GM21786 (cell line): ENCODE data around the gene LMAN1L.

Experiments used
- ATAC-seq: cut with Tn5 transposase; IDR thresholded peaks from one replicate; pipeline ENCODE4 v1.9.1; 2021; ENCODE audit not compliant: unreplicated experiment

Gene LMAN1L

GRCh38 chr15:74812533-74812932, at the start of gene LMAN1L:
TSS of gene LMAN1L (plus strand) at chr15:74812835. CDS start at chr15:74812855, 20 bp downstream.
- ATAC-seq = no peak

DNA sequence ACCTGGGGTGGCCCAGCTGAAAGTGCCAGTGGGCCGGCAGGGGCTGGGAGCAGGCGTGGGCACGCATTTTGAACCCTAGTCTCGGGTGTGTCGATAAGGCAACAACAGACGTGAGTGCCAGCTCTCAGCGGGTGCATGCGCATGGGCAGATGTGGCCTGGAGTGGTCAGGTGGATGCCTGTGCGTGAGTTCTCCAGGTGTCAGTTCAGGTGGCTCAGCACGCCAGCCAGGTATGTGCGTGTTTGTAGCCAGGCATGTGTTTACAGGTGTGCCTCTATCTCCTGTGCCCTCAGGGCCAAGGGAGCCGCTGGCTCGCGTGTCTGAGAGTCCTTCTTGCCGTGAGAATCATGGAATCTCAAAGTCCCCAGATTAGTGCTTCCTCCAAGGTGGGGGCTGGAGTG, 49.2 kb upstream of the LMAN1L start:
- no peak for ATAC-seq

- ATAC-seq = no peak
Measured at GRCh38 chr15:74767167-74768098, 45.2 kb upstream of the LMAN1L start.

DNA sequence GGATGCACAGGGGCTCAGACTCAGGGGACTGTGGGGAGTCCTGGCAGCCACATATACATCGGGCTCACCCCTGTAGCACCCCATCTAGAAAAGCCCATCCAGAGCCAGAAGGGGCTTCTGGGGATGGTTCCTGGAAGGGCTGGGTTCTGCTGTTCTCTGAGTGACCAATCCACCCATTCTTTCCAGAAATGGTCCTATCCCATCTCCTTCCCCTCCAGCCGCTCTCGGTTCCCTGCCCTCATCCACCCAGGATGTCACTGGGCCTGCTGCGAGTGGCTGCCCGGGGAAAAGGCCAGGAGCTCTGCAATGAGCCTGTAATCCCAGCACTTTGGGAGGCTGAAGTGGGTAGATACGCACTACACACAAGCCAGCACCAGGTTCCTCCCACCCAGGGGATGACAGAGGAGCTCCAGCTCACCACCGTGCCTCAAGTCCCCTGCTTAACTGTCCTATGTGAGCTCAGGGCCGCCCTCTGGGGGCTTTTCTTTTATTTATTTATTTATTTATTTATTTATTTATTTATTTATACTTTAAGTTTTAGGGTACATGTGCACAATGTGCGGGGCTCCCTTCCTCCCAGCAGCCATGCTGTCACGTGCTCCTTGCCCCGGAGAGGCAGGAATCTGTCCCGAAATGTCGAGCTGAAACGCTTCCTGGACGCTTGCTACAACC, 44.4 kb upstream of the LMAN1L start:
- no peak for ATAC-seq

DNA sequence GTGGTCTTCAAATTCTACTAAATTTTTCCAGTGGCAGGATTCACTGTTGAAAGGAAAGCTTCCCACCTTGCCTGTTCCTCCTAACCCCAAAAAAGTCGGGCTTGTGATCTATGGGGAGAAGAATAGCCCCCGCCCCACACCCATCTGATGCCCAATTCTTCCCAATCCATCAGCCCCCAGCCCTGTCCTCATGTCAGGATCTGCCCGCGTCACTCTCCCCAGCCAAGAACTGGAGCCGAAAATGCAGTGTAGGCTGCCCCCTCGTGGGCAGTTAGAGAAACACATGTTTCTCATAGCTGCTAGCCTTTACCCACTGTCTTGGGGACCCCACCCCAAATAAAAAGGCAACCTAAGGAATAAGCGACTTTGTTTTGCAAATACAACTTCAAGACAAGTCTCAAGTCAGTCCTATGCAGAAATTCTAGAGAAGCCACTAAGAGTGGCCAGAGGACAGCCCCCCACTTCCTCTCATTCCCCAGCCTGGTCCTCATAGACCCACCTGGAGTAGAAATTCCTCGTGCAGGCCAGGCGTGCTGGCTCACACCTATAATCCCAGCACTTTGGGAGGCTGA, 43.8 kb upstream of the LMAN1L start:
- no peak for ATAC-seq

GRCh38 chr15:74769463-74770025, 43.1 kb upstream of the LMAN1L start:
- ATAC-seq = no peak

GRCh38 chr15:74770211-74770903, 42.3 kb upstream of the LMAN1L start:
- ATAC-seq = no peak

DNA sequence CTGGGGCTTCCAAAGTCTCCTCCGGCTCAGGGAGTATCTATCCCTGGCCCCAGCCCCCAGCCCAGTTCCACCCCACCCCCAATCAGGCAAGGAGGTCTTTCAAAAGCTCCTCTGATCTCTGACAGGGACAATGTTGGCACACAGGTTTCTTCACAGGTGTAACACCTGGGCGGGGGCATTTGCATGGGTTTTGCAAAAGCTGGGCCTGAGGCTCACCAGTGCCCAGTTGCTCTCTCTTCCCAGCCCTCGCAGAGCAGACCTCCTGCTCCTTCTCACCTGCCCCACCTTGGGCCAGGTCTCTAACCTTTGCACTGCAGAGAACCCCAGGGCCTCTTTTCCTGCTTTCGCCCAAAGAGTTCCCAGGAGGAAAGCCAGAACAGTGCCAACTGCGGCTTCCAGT, 39.3 kb upstream of the LMAN1L start:
- ATAC-seq = no peak

- no peak for ATAC-seq
Measured at GRCh38 chr15:74773731-74774252, 38.8 kb upstream of the LMAN1L start.

GRCh38 chr15:74775132-74775562, 37.5 kb upstream of the LMAN1L start:
- no peak for ATAC-seq

- no peak for ATAC-seq
Measured at GRCh38 chr15:74775894-74776293, 36.7 kb upstream of the LMAN1L start.

DNA sequence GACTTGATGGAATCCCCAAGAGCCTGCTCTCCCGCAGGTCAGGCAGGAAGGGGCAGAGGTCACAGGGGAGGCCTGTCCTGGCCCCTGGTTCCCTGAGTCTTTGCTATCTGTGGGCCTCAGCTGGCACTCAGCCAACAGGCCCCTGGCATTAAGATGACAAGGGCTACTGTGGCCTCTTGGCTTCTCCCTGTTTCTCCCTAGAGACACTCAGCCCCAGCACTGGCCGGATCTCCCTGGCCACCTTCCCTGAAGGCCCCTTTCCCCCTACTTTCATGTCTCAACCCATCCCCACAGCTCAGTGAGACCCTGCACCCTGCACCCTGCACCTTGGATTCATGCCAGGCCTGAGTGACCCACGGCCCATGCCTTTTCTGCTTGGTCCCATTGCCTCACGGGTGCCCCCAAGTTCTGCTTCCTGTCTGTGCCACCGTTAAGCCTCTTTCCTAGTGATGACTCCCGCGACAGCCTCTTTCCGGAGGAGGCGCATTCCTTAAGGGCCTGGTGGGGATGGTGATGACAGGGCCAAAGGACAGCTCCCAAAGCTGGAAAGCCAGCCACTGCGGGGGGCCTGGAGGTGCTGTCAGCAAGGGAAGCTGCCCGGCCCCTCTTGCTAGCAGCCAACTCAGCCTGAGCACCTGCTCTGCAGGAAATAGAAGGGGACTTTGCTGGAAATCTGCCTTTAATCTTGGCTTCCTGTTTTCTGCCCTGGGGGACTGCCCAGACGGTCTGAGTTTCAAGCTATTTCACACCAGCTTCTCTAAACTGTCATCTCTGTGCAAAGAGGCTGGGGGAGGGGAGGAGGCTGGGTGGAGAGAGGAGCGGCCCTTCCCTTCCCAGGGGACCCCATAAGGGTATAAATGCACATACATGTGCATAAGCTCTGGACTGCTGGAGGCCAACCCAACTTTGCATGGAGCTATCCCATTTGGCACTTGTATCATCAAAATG, 35.5 kb upstream of the LMAN1L start:
- ATAC-seq = peak; percentile 47

- peak; percentile 9 for ATAC-seq
Measured at GRCh38 chr15:74777769-74778598, 34.7 kb upstream of the LMAN1L start.

DNA sequence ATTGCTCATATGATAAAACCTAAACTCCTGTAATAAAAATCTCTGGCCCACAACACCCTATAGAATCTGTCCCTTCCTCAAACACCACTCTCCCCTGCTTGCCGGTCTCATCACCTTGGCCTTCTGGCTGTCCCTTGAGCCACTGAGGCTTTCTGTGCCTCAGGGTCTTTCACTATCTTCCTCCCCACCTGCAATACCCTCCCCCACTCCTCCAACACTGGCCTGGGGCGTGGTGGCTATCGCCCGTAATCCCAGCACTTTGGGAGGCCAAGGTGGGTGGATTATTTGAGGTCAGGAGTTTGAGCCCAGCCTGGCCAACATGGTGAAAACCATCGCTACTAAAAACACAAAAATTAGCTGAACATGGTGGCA, 34.0 kb upstream of the LMAN1L start:
- no peak for ATAC-seq

GRCh38 chr15:74779162-74779648, 33.4 kb upstream of the LMAN1L start:
- no peak for ATAC-seq

- no peak for ATAC-seq
Measured at GRCh38 chr15:74780523-74781430, 31.9 kb upstream of the LMAN1L start.

DNA sequence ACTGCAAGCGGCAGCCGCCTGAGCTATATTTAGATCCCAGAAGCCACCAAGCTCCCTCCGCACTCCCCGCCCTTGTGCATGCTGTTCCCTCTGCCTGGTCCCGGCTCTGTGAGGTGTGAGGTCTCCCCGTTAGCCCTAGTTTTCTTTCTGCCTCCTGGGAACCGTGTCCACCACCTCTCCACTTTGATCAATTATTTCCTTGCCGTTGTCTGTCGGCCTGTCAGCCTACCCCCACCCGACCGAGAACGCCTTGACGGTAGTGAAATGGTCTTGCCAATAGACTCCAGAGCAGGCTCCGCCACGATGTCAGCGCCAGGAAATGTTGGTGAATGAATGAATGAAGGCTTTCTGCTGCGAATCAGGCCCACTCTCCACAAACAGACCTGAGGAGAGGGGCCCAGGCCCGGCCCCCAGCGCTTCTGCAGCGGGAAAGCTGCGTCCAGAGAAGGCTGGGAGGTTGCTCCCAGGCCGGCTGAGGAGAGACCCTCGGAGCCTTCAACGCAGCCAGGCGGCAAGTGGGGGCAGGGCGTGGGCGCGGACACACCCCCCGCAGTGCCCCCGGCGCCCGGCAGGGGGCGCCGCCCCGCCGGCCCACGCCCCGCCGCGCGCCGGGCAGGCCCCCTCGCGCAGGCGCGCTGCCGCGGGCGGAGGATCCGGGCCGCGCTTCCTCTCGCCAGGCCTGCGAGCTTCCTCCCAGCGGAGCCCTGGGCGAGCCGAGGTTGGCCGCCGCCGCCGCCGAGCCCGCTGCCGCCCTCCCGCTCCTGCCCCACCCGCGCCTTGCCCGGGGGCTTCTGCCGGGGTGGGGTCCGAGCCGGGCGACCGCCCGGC, 31.0 kb upstream of the LMAN1L start, which contains the start of gene CSK:
Gene CSK (plus strand): TSS at position 650 of the 828 bp plus-strand sequence. CDS start 16,218 bp downstream, outside the sequence.
- ATAC-seq = no peak
